GM19468 (cell line): ENCODE measurements around the gene EML1.

Experiments used
- ATAC-seq: cut with Tn5 transposase; IDR thresholded peaks from one replicate; pipeline ENCODE4 v1.9.1; 2021; ENCODE audit warnings: mild to moderate bottlenecking, moderate library complexity, moderate number of reproducible peaks; ENCODE audit not compliant: unreplicated experiment; ENCODE audit errors: extremely low read depth

Gene EML1

DNA sequence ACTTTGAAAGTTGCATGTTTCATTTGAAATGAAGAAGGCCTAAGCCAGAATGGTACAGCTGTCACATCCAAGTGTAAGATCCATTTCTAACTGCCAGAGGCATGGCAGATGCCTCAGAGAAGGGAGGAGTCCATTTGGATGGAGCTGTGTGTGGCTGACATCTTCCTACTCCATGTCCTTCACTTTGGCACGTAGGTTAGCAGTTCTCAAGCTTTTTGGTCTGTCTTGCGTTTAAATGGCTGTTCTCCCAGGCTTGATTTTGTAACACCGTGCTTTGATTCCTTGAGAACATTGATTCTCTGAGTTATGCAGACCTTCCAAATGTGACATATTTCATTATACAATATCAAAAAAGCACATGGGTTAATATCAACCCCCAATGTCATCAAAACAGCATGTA, 23.4 kb downstream of the EML1 start:
- no peak for ATAC-seq

DNA sequence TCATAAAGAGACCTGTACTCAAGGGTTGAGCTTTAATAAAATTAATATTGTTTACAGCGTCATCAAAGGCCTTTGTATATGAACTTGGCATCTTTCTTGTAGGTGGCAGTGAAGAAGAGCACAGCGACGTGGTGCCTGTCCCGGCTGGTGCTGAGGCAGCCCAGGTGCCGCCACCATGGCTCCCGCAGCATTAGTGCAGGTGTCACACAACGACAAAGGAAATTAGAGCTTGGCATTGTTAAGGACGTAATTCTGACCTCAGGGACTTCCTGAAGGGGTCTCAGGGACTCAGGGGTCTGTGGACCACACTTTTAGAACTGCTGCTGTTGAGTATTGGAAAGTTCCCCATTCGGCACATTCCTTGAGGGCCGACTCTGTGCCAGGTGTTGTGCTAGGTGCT, 24.1 kb downstream of the EML1 start:
- ATAC-seq: no peak

DNA sequence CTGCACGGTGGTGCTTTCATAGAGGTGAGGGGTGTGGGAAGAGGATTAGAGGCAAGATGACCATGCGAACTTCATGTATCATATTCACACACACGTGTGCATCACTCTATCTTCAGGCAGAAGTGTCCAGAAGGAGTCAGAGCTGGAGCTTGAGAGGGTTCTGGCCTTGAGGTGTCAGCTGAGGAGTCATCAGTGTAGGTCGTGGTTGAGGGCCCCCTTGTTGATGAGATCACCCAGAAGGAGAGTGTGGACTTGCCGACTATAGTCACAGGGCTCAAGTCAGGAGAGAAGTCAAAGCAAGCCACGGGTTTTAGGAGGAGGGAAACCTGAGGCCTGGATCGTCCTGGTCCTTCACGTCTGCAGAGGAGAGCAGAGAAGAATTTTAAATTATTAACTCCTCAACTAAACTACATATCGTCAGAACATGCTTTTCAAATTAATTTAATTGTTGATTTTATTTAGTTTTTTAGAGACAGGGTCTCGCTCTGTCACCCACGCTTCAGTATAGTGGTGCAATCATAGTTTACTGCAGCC, 25.4 kb downstream of the EML1 start:
- ATAC-seq: no peak

DNA sequence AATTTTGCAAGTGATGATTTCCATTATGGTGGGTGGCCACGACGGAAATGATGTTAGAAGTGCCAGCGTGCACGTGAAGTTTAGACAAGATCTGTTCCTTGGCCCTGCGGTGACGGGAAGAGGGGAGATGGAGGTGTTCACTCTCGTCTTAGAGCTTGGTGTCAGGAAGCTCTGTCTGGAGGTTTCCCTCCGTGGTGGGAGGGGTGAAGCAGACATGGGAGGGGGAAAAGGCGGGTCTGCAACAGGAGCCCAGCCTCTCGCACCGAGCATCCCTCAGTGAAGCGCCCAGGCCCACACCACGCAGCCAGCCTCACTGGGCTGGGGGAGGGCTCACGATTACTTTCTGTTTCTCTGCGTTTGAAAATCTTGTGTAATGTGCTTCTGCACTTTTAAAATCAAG, 26.3 kb downstream of the EML1 start:
- ATAC-seq: no peak

DNA sequence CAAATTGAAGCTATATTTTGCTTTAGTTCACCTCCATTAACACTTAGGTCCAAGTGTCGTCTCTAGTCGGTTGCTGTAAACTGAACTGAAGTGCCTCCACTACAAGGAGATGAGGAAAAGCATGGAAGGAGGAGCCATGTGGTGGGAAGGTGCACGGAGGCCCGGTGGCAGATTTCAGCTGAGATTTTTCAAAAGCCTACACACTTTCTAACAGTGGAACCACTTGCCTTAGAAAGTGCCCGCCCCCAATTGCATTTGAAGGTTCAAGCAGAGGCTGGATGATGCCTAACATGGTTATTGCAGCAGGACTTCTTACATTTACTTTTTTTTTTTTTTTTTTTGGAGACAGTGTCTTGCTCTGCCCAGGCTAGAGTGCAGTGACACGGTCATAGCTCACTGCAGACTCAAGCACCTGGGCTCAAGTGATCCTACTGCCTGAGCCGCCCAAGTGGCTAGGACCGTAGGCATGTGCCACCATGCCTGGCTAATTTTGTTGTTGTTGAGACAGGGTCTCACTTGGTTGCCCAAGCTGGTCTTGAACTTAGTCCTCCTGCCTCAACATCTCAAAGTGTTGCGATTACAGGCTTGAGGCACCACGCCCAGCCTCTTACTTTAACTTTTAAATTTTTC, 27.6 kb downstream of the EML1 start:
- no peak for ATAC-seq

DNA sequence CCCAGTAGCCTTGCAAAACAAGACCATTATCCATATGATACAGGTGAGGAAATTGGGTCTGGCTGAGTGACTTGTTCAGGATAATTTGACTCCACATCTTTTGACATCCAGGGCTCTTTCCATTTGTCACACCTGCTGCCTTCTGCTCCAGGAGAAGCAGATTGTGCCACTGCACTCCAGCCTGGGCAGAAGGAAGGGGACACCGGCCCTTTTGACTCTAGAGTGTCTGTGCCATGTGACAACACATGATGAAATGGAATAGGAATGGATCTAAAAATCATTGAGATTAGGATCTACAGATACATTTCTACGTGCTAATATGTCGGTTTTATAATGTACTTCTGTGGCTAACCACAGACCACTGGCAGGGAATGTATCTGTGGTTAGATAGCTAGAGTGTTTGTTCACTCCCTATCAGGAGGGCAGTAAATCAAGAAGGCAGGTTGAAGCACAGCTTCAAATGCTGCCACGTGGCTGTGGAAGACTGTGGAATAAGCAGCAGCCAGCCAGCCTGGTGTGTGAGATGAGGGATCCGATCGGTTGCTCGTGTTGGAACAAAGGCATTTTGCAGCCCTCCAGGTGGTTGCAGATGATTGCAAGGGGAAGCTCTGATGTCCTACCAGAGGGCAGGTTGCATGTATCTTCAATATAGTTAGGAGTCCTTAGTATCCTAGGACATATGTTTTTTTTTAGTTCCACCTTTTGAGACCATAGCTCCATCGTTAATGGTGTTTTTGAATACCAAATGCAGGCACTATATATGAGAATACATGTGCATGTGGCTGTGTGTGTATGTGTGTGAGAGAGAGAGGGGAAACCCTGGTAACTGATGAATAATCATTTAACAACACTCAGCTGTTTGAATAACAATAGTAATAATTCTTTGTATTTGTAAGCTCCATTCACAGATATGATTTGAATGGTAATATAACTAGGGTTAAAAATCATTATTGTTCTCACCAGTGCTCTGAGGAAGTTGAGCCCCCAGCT, 28.6 kb downstream of the EML1 start:
- no peak for ATAC-seq

DNA sequence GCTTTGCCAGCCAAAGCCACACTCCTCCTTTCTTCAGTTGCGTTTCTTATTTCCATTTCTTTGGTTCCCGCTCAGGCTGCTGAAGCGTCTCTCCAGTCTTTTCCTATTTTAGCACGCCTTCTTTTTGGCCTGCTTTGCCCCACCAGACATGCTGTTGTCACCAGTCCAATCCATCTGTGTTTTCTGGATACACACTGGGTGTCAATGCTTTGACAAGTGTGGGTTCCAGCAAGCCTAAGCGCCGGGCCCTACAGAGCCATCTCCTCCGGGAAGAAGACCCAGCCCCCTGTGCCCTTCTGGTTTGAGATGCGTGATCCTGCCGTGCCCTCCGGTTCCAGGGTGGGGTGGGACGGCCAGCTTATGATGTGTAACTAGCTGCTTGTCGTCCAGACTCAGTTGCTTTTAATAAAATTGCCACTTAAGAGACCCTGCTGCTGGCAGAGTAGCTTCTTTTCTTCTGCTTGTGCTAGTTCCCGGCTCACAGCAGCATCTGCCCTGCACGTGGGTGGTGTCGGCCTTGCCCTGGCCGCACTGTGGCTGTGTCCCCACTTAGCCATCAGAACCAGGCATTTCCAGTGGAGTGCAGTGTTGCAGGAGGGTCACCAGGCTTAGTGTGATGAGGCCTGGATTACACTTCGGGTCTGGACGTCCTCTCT, 29.7 kb downstream of the EML1 start:
- no peak for ATAC-seq

DNA sequence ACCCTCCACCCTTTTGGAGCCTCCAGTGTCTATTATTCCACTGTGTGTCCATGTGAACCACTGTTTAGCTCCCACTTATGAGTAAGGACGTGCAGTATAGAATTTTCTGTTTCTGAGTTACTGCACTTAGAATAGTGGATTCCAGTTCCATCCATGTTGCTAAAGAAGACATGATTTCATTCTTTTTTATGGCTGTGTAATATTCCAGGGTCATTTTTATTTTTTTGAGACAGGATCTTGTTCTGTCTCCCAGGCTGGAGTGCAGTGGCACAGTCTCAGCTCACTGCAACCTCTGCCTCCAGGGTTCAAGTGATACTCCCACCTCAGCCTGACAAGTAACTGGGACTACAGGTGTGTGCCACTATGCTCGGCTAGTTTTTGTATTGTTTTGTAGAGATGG, 31.6 kb downstream of the EML1 start:
- ATAC-seq: no peak

DNA sequence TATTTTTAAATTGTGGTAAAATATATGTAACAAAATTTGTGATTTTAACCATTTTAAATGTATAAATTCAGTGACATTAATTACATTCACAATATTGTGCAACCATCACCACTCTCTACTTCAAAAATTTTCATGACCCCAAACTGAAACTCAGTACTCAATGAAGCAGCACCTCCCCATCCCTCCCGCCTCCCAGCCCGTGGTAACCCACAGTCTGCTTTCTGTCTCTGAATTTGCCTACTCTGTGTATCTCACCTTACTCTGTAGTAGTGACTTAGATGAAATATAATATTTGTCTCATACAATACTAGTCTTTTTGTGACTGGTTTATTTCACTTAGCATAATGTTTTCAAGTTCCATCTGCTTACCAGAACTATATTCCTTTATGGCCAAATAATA, 36.2 kb downstream of the EML1 start:
- ATAC-seq: no peak

DNA sequence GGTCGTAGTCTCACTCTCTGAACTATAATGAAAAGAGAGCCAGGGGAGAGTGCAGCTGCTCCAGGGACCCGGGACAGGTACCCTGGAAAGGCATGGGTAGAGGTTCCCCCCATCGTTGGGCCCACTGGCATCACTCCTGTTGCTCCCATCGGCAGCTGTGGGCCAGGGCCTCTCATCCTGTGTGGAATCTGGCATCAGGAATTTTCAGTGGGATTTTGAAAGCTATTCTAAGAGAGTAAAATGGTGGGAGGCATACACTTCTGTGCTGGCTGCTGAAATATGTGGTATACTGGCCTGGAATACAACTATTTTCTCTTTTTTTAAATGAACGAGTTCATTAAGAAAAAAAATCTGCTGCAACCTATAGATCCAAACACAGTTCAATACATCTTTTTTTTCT, 38.1 kb downstream of the EML1 start:
- ATAC-seq: no peak

DNA sequence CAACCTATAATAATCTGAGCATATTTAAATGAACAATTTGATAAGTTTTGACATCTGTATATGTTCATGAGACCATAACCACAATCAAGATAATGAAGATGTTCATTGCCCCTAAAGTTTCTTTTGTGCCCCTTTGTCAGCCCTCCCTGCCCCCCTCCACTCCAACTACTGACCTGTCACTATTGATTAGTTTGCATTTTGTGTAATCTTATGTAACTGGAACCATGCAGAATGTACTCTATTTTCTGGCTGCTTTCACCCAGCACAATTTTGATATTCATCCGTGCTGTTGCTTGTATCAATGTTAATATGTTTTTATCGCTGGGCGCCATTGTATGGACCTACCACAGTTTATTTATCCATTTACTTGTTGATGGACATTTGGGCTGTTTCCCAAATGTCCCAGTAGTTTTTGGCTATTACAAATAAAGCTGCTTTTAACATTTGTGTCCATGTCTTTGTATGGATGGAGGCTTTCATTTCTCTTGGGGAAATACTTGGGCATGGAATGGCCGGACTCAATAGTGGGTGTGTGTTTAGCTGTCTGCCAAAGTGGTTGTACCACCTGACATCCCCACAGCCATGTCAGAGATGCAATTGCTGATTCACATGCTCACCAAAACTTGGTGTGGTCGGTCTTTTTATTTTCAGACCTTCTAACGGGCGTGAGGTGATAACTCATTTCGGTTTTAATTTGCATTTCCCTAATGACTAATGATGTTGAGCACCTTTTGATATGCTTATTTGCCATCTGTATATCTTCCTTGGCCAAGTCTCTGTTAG, 38.9 kb downstream of the EML1 start:
- no peak for ATAC-seq

DNA sequence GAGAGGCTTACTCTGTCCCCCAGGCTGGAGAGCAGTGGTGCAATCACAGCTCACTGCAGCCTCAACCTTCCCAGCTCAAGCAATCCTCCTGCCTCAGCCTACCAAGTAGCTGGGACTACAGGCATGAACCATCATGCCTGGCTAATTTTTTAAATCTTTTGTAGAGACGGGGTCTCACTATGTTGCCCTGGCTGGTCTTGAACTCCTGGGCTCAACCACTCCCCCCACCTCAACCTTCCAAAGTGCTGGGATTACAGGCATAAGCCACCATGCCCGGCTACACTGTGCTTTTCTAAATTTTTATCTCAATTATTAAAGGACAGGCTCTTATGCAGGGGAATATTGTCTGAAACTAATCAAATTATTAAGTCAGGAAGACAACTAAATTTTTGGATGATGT, 44.6 kb downstream of the EML1 start:
- no peak for ATAC-seq

DNA sequence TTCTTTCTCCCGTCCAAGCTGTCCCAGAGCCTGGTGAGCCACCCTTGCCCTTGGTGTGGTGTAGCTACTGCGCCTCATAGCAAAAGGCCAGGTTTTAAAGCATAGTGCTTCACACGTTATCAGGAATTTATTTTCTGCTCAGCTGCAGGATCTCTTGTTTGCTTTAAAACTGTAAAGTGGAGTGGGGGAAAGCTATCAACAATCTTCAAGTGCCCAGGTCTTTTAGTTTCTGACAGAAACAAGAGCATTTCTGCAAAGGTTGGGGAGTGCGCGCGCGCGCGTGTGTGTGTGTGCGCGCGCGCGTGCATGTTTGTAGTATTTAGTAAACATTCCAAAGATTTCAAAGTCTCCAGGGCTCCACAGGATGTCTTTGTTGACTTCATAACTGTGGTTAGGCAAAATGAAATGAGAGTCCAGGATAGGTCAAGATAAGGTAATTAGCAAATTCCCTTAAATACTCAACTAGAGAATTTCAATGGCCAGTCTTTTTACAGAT, 45.5 kb downstream of the EML1 start:
- ATAC-seq: no peak

DNA sequence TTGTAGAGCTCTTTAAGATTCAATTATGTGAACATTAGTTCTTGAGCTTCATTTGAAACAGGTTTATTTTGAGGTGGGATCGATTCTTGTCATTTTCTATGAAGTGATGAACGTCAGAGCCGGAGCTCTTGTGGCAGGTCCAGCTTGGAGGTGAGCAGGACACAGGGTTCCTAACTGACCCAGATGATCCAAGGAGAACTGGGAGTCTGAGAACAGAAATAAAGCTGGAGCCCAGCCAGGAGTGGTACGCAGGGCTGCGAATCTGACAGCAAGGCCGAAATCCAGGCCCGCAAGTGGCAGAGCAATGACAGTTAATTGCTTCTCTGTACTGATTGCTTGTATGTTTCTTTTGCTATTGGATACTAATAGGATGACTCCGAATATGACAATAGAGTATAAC, 46.5 kb downstream of the EML1 start:
- no peak for ATAC-seq

DNA sequence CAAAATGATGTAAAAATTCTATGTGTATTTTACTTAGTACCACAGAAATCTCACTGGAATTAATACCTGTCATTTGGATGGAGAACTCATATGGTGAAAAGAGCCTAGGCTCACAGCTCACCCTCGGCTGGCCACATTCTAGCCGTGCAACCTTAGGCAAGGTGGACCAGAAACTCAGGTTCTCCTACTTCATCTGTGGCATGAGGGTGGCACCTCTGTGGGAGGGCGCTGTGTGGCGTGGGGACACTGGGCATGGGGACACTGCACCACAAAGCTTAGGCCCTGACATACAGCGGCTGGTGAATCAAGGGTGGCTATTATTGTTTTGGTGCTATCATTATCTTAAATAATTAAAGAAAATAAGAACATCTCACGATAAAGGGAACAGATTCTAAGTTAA, 47.1 kb downstream of the EML1 start:
- no peak for ATAC-seq

DNA sequence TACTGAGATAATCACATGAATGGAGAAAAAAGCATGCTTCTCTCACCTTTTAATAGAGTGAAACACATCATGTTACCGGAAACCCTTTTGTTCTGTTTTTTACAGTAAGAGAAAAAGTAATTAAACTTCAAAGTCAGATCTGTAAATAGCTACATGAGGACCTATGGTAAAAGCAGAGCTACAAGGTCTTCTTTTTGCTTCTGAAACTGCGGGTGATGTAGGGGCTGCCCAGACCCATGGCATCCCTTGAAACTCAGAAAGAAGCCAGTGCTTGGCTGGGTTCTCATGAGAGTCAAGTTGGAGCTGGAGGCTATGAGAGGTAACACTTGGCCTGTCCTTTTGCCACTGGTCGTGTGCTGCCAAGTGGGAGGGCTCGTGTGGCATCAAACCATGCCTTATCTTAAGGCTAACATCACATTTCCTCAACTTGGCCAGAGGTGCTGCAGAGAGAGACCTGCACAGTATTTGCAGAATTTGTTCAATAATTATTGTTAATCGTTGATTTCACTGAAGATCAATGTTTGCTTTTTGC, 47.6 kb downstream of the EML1 start:
- ATAC-seq: no peak

DNA sequence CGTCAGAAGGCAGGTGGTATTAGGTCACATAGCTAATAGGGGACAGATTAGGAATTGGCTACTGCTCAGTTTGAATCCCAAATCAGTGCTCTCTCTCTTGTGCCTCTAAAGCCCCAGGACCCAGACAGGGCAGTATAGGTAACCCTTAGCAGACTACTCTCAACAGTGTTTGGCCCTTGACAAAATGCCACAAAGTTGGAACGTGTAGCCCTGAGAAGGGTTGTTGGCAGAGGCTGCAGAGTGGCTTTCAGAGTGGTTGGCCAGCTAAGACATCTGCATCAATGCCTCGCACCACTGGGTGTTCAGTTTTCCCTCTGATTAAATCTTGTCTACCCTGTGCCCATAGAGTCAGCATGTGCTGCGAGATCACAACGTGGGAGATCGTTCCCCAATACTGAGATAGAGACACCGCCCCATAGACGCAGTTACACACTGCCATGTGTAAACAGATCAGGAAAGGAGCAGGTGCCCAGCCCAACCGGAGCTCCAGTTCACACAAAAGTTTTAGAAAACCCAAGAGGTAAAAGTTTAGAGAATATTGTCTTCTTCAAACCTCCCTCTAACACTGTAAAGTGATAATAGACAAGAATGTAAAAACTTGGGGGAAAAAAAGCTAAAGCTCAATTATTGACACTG, 48.3 kb downstream of the EML1 start:
- ATAC-seq: no peak

DNA sequence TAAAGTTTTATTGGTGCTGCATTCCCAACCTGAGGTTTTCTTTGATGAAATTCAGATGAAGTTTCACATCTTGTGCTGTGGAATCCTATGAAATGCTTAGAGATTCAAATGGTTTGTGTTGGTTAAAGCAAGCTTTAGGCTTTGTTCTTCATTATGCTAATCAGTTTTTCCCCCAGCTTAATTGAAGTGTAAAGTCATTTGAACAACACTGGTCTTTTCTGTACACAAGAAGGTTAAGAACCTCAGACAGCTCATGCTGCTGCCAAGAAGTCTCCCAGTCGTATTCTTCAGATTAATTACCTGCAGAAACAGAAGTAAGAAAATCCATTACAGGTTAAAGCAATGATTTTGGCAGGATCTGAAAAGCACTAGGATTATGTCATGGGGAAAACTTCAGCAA, 48.9 kb downstream of the EML1 start:
- ATAC-seq: no peak

DNA sequence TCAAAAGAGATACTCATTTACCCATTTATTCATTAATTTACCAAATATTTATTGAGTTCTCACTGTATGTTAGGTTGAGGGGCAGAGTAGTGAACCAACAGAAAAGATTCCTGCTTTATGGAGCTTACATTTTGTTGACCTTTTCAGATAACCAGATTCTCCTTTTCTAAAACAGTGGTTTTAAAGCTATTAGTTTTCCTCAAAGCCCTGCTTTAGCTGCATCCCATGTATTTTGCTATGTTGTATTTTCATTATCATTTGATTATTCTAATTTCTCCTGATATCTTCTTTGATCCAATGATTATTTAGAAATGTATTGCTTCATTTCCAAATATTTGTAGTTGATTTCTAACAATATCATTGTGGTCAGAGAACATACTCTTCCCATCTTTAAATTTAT, 53.6 kb downstream of the EML1 start:
- ATAC-seq: no peak
